ENCODE data around the gene STARD4.

The STARD4 gene

DNA sequence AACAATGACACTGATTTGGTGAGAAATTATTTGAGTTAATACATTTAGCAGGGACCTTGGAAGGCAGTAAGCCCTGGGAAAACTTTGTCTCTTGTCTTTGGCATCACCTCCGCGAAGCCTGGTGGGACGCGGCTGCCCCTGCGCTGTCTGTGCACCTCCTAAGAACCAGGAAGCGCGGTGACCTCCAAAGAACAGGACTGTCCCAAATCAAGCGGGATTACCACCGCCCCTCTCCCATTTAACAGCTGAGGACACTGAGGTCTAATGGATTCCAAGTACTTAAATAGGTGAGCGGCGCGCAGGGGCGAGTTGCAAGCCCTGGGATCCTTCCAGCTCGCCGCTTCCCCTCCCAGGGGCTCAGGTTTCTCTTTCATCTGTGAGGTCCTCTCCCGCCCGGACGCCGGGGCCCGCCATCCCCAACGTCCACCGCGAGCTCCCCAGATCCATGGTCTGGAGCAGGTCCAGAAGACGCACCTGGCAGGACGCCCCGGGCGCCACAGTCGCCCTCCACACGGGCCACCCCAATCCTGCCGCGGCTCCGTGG is 432 bp downstream of the STARD4 start:
- H3K4me3 ChIP-seq (replicated peaks; ENCODE audit: low read depth, low read length) = peak overlapping the region; percentile 85
- peak; percentile 40 for DNase-seq (ENCODE audit: low read depth)
- TF ChIP-seq, protein P1, sequence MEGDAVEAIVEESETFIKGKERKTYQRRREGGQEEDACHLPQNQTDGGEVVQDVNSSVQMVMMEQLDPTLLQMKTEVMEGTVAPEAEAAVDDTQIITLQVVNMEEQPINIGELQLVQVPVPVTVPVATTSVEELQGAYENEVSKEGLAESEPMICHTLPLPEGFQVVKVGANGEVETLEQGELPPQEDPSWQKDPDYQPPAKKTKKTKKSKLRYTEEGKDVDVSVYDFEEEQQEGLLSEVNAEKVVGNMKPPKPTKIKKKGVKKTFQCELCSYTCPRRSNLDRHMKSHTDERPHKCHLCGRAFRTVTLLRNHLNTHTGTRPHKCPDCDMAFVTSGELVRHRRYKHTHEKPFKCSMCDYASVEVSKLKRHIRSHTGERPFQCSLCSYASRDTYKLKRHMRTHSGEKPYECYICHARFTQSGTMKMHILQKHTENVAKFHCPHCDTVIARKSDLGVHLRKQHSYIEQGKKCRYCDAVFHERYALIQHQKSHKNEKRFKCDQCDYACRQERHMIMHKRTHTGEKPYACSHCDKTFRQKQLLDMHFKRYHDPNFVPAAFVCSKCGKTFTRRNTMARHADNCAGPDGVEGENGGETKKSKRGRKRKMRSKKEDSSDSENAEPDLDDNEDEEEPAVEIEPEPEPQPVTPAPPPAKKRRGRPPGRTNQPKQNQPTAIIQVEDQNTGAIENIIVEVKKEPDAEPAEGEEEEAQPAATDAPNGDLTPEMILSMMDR (IDR thresholded peaks at IDR 0.05; ENCODE audit: low read length, missing control alignments) = no peak

DNA sequence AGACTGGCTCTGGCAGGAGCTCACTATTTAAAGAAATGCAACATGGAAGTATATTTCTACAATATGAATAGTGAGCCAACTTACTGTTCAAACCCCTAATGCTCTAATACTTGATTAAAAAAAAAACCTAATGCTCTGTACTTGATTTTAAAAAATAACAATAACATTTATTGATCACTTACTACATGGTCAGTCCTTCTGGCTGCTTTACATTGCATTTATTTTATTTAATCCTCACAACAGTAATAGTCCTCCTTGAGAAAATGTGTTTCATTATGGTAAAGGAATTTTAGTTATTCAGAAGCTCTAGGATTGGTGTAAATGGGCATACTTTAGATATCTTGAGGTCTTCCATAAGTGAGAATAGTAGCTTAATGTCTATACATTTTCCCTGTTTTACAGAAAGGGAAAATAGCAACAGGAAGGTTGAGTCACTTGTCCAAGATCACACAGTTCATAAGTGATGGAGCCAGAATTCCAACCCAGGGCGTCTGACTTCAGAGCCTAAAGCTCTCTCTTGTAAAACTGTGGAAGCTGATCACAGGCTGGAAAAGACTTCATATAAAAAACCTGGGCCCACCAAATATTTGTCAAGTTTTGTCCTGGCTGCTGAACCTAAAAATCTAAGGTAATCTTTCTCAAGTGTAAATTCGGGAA is 1.0 kb downstream of the STARD4 start:
- peak; percentile 38 for DNase-seq (ENCODE audit: low read depth)
- TF ChIP-seq, protein P1 (IDR thresholded peaks at IDR 0.05; ENCODE audit: low read length, missing control alignments) = no peak

DNA sequence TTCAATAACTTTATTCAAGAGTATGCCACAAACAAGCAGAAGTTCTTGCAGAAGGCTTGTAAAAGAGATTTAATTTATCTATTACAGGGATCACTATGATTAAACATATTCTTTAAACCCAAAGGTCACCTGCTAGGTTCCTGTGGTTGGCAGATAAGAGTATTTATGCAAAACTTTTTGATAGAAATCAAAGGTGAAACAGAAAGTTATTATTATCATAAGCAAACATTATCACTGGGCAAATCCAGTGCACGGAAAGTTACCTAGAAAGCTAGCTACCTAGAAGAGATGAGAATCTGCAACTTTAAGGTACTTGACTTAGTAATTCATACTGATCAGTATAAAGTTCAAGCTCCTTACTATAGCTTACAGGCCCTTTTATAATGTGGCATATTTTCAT is 3.2 kb downstream of the STARD4 start:
- TF ChIP-seq, protein P1 (IDR thresholded peaks at IDR 0.05; ENCODE audit: low read length, missing control alignments) = no peak
- peak overlapping the region; percentile 85 for H3K4me3 ChIP-seq (replicated peaks; ENCODE audit: low read depth, low read length)
- no peak for DNase-seq (ENCODE audit: low read depth)

More for the DNA sequence above, 1.0 kb downstream of the STARD4 start:
- H3K4me3 ChIP-seq (replicated peaks; ENCODE audit: low read depth, low read length) = peak overlapping the region; percentile 85

DNA sequence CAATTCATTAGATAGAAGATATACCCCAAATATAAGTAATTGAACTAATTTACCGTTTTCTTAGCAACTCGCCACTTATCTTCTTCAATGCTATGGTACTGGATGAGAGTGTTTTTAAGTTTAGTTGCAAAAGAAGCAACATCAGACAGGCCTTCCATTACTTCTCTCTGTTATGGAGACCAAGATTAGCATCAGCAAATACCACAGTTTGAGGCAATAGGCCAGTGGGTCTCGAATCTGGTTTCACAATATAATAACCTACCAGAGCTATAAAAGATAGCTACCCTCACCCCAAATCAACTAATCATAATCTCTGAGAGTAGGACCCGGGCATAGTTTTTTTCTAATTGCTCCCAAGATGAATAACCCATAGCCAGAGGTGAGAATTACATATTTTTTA is 5.1 kb downstream of the STARD4 start:
- no peak for DNase-seq (ENCODE audit: low read depth)
- TF ChIP-seq, protein P1 (IDR thresholded peaks at IDR 0.05; ENCODE audit: low read length, missing control alignments) = no peak
- no peak overlapping the region for H3K4me3 ChIP-seq (replicated peaks; ENCODE audit: low read depth, low read length)

DNA sequence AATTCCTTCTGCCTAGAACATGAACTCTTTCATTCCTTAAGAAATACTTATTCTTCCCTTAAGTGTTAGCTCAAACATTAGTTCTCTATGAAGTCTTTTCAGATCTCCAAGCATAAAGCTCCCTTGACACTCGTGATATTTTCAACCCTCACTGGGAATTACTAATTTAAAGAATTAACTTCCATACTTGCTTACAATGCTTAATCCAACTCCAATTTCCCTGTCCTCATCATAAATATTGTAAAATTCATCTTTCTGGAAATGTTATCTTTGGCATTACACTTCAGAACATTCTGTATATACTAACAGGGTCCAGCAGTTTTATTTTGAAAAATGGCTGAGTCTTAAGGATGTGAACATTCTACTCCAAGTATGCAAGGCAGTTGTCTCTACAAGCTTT is 7.2 kb downstream of the STARD4 start:
- H3K4me3 ChIP-seq (replicated peaks; ENCODE audit: low read depth, low read length) = no peak overlapping the region
- no peak for DNase-seq (ENCODE audit: low read depth)
- TF ChIP-seq, protein P1 (IDR thresholded peaks at IDR 0.05; ENCODE audit: low read length, missing control alignments) = no peak

DNA sequence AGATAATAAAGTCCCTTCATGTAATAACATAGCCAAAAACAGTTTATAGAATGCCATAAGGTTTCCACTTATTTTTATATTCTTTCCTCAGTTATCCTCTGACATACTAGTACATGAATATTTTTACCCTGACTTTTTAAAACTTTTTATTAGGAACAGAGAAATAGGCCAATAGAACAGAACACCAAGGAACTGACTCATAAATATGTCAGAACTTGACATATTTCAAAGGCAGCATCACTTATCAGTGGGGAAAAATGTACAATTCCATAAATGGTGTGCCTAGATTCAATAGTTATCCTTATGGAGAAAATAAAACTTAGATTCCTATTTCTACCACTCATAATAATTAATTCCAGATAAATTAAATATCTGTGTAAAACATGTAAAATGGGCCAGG is 9.4 kb downstream of the STARD4 start:
- peak; percentile 39 for DNase-seq (ENCODE audit: low read depth)
- TF ChIP-seq, protein P1 (IDR thresholded peaks at IDR 0.05; ENCODE audit: low read length, missing control alignments) = no peak
- H3K4me3 ChIP-seq (replicated peaks; ENCODE audit: low read depth, low read length) = no peak overlapping the region

DNA sequence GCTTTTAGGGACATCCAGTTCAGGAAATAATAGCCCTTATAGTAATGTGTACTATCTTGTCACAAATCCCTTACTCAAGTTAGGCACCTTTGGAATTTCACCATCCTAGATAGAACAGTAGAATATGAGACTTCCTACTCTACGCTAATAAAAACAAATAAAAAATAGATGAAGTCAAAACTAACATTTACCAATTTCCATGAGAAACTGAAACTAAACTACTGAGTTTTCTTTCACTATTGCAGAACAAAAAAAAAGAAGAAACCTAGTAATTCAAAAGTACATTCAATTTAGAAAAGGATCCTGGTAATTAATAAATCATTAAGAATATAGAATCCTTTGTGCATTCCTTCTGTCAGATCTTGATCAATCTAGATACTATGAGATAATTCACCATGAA is 14.0 kb downstream of the STARD4 start:
- H3K4me3 ChIP-seq (replicated peaks; ENCODE audit: low read depth, low read length) = no peak overlapping the region
- no peak for DNase-seq (ENCODE audit: low read depth)
- TF ChIP-seq, protein P1 (IDR thresholded peaks at IDR 0.05; ENCODE audit: low read length, missing control alignments) = no peak
